Measurements from ENCODE around the gene CREB3L4. TPM values are rescaled to one million over a fixed set of nuclear protein-coding genes. Genes with fewer than 3 reads are reported as not detected.

Gene CREB3L4
- total and polyA plus RNA-seq, 2 of the 13 experiments (the other 11 are each of a cell fraction or from before 2014, with no cell fraction given): 9.9 to 18.7 TPM

DNA sequence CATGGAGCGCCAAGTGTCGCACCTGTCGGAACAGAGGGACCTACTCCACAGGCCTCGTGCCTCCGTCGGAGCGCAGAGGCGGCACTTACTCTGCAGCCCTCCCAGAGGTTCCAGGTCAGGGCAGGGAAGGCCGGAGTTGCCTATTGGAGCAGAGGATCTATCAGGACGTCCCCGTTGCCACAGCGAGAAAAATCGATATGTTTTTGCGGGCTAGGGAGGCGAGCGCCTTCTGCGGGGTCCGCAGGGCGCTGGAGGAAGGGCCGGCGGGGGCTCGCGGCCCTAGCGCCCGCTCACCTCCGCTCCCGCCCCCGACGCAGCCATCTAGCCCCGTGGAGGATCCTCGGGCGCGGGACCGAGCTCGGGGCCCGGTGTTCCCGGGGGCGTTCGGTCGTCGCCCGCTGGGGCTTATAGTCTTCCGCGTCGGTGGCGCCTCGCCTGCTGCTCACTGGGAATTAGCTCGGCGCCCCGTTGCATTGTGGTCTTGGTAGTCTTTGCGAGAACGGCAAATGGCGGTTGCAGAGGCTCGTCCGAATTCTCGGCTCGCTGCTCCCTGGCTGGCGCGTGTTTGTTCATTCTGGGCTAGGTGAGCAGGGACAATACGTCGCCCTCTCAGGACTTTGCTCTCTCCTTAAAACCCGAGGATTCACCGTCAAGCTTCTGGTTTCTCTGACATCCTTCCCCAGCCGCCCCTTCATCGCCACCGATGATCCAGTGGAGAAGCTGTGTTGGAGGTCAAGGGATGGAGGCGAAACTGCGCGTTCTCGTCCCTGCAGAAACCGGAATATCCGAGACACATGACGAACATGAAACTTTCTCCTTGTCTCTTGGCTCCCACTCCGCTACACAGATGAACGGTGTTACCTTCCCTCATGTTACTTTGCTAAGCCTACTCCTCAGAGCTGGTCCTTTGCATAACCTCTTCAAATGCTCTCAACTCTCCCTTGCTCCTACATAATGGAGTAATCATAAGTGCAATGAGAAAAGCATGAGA is 9.8 kb downstream of the CREB3L4 start, which contains the start of gene JTB (continued):
- TF ChIP-seq, protein P1, sequence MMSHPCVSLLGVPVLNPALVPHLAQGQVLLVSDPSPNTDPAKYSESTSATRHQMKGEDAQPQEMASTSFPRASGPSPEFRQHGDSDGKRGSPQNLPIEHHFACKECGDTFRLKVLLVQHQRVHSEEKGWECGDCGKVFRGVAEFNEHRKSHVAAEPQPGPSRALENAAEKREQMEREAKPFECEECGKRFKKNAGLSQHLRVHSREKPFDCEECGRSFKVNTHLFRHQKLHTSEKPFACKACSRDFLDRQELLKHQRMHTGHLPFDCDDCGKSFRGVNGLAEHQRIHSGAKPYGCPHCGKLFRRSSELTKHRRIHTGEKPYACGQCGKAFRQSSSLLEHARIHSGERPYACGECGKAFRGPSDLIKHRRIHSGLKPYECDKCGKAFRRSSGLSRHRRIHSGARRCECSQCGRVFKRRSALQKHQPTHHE (CRISPR knock-in tag; IDR thresholded peaks at IDR 0.05; ENCODE audit: borderline replicate concordance): peak; percentile 43; the same call in 1 of the 2 replicates
- TF ChIP-seq ZNF350 (CRISPR knock-in tag; IDR thresholded peaks at IDR 0.05; ENCODE audit: borderline replicate concordance, low read depth) (peak; percentile 67), CEBPB (IDR thresholded peaks at IDR 0.05; ENCODE audit: borderline replicate concordance, low read depth, low read length) (peak; percentile 31; the same call in 1 of the 2 replicates), NFATC3 (CRISPR knock-in tag; IDR thresholded peaks at IDR 0.05) (no peak), SAP130 (CRISPR knock-in tag; IDR thresholded peaks at IDR 0.05; ENCODE audit: low read depth) (peak; percentile 89), KLF11 (CRISPR knock-in tag; IDR thresholded peaks at IDR 0.05) (no peak), SAFB2 (CRISPR knock-in tag; IDR thresholded peaks at IDR 0.05; ENCODE audit: borderline replicate concordance, low read depth) (peak; percentile 91; the same call in 1 of the 2 replicates), AGO1 (IDR thresholded peaks at IDR 0.05; ENCODE audit: low read depth, low read length, poor library complexity, severe bottlenecking) (peak; percentile 56), ZNF652 (CRISPR knock-in tag; IDR thresholded peaks at IDR 0.05; ENCODE audit: borderline replicate concordance, low read depth) (0 out of 2 replicates have a peak, but pooled peaks have one; percentile 8), MIXL1 (CRISPR knock-in tag; IDR thresholded peaks at IDR 0.05) (peak; percentile 38; the same call in 1 of the 2 replicates), CC2D1A (CRISPR knock-in tag; IDR thresholded peaks at IDR 0.05) (0 out of 2 replicates have a peak, but pooled peaks have one; percentile 62), ZNF136 (CRISPR knock-in tag; IDR thresholded peaks at IDR 0.05; ENCODE audit: low read depth) (no peak), ZNF17 (CRISPR knock-in tag; IDR thresholded peaks at IDR 0.05) (peak; percentile 25; the same call in 1 of the 2 replicates), ZNF44 (CRISPR knock-in tag; IDR thresholded peaks at IDR 0.05) (peak; percentile 84; the same call in 1 of the 2 replicates), ZNF569 (CRISPR knock-in tag; IDR thresholded peaks at IDR 0.05; ENCODE audit: borderline replicate concordance) (no peak), ZNF337 (CRISPR knock-in tag; IDR thresholded peaks at IDR 0.05; ENCODE audit: borderline replicate concordance, low read depth) (no peak), ATF7-NPFF (CRISPR knock-in tag; IDR thresholded peaks at IDR 0.05; ENCODE audit: low read depth) (peak; percentile 81; the same call in 1 of the 2 replicates)
- TF ChIP-seq, protein P2, sequence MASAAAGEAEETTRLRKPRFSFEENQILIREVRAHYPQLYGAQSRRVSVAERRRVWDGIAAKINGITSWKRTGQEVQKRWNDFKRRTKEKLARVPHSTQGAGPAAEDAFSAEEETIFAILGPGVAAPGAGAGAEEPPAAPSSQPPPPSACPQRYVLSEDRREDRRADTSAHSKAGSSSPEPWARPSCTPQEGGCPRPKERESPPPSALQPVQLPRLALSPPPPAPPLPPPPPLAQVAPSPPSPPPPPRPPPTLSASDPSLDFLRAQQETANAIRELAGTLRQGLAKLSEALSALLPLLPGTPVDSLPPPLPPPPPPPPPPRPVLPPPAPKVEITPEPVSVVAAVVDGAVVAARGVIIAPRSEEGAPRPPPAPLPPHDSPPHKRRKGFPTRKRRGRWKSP (CRISPR knock-in tag; IDR thresholded peaks at IDR 0.05): no peak
- TF ChIP-seq, protein P3, sequence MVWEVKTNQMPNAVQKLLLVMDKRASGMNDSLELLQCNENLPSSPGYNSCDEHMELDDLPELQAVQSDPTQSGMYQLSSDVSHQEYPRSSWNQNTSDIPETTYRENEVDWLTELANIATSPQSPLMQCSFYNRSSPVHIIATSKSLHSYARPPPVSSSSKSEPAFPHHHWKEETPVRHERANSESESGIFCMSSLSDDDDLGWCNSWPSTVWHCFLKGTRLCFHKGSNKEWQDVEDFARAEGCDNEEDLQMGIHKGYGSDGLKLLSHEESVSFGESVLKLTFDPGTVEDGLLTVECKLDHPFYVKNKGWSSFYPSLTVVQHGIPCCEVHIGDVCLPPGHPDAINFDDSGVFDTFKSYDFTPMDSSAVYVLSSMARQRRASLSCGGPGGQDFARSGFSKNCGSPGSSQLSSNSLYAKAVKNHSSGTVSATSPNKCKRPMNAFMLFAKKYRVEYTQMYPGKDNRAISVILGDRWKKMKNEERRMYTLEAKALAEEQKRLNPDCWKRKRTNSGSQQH (CRISPR knock-in tag; IDR thresholded peaks at IDR 0.05; ENCODE audit: low read depth): peak; percentile 75; the same call in 1 of the 2 replicates
- TF ChIP-seq, protein P4, sequence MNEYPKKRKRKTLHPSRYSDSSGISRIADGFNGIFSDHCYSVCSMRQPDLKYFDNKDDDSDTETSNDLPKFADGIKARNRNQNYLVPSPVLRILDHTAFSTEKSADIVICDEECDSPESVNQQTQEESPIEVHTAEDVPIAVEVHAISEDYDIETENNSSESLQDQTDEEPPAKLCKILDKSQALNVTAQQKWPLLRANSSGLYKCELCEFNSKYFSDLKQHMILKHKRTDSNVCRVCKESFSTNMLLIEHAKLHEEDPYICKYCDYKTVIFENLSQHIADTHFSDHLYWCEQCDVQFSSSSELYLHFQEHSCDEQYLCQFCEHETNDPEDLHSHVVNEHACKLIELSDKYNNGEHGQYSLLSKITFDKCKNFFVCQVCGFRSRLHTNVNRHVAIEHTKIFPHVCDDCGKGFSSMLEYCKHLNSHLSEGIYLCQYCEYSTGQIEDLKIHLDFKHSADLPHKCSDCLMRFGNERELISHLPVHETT (CRISPR knock-in tag; conservative IDR thresholded peaks at IDR 0.05): peak; percentile 86
- TF ChIP-seq, protein P5, sequence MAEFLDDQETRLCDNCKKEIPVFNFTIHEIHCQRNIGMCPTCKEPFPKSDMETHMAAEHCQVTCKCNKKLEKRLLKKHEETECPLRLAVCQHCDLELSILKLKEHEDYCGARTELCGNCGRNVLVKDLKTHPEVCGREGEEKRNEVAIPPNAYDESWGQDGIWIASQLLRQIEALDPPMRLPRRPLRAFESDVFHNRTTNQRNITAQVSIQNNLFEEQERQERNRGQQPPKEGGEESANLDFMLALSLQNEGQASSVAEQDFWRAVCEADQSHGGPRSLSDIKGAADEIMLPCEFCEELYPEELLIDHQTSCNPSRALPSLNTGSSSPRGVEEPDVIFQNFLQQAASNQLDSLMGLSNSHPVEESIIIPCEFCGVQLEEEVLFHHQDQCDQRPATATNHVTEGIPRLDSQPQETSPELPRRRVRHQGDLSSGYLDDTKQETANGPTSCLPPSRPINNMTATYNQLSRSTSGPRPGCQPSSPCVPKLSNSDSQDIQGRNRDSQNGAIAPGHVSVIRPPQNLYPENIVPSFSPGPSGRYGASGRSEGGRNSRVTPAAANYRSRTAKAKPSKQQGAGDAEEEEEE (CRISPR knock-in tag; IDR thresholded peaks at IDR 0.05; ENCODE audit: borderline replicate concordance): no peak

Measured in HepG2 (cell line).